ENCODE measurements around the gene LRTM2. TPM values are rescaled to one million over a fixed set of nuclear protein-coding genes. Genes with fewer than 3 reads are reported as not detected.

The LRTM2 gene
- total and polyA plus RNA-seq, 8 donors = not detected

GRCh38 chr12:1845427-1845826 lies 25.1 kb downstream of the LRTM2 start:
- Histone ChIP-seq H3K9me3 (no peaks in the 10 kb centered on the region), H3K27me3 (peaks cover 0 to 53% of the 10 kb centered on the region in 2 donors), H3K4me3 (no peak overlapping the region), H3K36me3 (no peaks in the 10 kb centered on the region), H3K4me1 (no peaks in the 10 kb centered on the region), H3K27ac (no peak overlapping the region)
- no peak for ATAC-seq
- TF ChIP-seq, protein P1, sequence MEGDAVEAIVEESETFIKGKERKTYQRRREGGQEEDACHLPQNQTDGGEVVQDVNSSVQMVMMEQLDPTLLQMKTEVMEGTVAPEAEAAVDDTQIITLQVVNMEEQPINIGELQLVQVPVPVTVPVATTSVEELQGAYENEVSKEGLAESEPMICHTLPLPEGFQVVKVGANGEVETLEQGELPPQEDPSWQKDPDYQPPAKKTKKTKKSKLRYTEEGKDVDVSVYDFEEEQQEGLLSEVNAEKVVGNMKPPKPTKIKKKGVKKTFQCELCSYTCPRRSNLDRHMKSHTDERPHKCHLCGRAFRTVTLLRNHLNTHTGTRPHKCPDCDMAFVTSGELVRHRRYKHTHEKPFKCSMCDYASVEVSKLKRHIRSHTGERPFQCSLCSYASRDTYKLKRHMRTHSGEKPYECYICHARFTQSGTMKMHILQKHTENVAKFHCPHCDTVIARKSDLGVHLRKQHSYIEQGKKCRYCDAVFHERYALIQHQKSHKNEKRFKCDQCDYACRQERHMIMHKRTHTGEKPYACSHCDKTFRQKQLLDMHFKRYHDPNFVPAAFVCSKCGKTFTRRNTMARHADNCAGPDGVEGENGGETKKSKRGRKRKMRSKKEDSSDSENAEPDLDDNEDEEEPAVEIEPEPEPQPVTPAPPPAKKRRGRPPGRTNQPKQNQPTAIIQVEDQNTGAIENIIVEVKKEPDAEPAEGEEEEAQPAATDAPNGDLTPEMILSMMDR (IDR thresholded peaks at IDR 0.05) = no peak
- DNase-seq = peak in 1 of 4 donors; percentile 26
- intact Hi-C loops (cut with DNase I) = no loop called here

DNA sequence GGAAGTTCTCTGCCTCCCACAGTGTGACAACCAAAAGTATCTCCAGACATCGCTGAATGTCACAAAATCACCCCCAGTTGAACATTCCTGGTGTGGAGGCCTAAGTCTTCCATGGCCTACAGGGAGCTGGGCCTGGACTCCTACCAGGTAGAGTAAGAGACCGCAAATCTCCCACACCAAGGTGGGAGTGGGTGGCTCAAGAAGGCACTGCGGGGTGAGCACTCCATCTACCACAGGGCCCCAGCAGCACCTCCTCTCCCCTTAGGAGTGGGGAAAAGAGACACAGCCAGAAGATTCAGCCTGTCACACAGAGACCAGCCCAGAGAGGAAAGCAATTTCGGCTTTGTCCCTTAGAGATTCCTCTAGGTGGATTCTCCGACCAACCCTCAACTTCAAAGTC lies 25.5 kb downstream of the LRTM2 start:
- H3K4me1 ChIP-seq = no peaks in the 10 kb centered on the region
- peak in 1 of 4 donors; percentile 22 for DNase-seq
- H3K27ac ChIP-seq = no peak overlapping the region
- TF ChIP-seq, protein P1 (IDR thresholded peaks at IDR 0.05) = no peak
- H3K27me3 ChIP-seq = peaks cover 0 to 50% of the 10 kb centered on the region in 2 donors
- H3K36me3 ChIP-seq = no peaks in the 10 kb centered on the region
- ATAC-seq = no peak
- H3K9me3 ChIP-seq = no peaks in the 10 kb centered on the region
- no peak overlapping the region for H3K4me3 ChIP-seq
- intact Hi-C loops (cut with DNase I) = no loop called here

DNA sequence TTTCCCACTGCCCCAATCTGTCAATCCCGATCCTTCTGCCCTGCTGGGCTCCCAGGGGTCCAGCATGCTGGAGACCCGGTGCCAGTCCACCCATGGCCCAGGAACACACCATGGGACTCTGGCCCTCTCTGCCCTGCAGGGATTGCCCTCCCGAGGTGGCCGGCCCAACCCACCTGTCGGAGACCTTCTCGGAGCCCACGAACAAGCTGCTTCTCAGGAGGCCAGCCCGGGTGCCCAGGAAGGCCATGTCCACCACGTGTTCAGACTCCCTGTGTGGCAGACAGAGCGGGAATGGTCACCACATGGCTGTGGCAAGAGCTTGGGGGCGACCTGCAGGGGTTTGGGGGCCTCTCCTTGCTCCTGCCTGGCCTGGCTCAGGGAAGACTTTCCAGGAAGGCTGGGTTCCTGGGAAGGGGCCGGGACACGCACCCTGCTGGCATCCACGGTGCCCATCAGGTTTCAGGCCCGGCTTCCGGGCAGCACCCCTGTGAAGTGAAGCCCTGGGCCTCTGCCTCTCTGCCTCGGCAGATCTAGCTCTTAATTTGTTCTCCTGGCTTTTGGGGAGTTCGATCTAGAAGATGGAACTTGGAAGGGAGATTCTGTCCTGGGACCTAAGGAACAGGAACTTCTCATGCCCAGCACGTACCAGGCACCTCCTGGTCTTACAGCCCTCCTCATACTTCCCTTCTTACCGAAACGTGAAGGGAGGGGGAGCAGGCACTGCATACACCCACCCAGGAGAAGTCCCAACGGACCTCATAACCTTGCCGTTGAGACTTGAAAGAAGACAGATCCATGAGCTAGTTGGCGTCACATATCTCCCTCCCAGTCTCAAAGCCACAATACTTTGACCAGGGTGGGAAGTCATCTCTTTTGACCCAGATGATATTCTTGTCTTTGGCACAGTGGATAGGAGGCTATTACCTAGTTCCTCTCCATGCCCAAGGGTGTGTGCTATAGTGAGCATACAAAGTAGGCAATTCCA lies 26.3 kb downstream of the LRTM2 start:
- Histone ChIP-seq H3K4me1 (no peaks in the 10 kb centered on the region), H3K27me3 (peaks cover 0 to 48% of the 10 kb centered on the region in 2 donors), H3K27ac (no peak overlapping the region), H3K36me3 (no peaks in the 10 kb centered on the region), H3K4me3 (no peak overlapping the region), H3K9me3 (no peaks in the 10 kb centered on the region)
- DNase-seq (peak in 2 of 4 donors; percentile 25 to 69), ATAC-seq (no peak)
- TF ChIP-seq, protein P1 (IDR thresholded peaks at IDR 0.05) = no peak
- intact Hi-C loops (cut with DNase I) = no loop called here

DNA sequence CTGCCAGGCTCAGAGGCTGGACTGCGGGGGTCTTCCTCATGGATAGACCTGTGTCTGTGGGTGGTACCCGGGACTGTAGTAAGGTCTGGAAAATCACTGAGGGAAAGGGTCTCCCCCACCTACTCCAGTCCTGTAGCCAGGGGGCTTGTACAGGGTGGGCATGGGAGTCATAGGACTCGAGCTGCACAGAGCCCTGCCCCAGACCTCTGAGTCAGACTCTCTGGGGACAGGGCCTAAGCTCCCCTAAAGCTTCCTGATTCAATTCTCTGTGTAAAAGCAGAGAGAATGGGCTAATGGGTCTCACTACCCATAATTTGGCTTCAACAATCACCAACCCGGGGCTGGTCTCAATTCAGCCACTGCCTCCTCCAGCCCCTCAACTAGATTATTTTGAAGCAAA lies 27.0 kb downstream of the LRTM2 start:
- Histone ChIP-seq H3K36me3 (no peaks in the 10 kb centered on the region), H3K4me1 (no peaks in the 10 kb centered on the region), H3K27me3 (peaks cover 0 to 41% of the 10 kb centered on the region in 2 donors), H3K4me3 (no peak overlapping the region), H3K27ac (no peak overlapping the region), H3K9me3 (no peaks in the 10 kb centered on the region)
- intact Hi-C loops (cut with DNase I) = no loop called here
- ATAC-seq = no peak
- DNase-seq = no peak
- TF ChIP-seq, protein P1 (IDR thresholded peaks at IDR 0.05) = no peak

DNA sequence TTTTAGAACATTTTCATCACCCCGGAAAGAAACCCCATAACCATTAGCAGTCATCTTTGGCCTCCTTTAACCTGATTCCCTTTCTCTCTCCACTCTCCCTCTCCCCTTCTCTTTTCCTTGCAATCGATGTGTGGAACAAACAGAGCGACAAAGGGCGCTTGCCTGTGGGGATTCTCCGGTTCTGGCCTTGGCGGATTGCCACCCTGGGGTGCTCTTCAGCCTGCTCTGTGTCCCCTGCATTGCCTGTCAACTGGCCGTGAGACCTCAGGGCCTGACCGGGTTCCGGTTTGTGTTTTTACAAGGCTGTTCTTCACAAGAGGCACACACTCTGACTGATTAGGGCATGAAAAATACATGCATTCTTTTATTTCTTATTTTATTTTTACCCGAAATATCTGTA lies 27.8 kb downstream of the LRTM2 start:
- no peak overlapping the region for H3K27ac ChIP-seq
- ATAC-seq (no peak), DNase-seq (peak in 1 of 4 donors; percentile 34)
- TF ChIP-seq, protein P1 (IDR thresholded peaks at IDR 0.05) = no peak
- intact Hi-C loops (cut with DNase I) = no loop called here
- peaks cover 0 to 34% of the 10 kb centered on the region in 2 donors for H3K27me3 ChIP-seq
- no peaks in the 10 kb centered on the region for H3K4me1 ChIP-seq
- H3K9me3 ChIP-seq = no peaks in the 10 kb centered on the region
- H3K36me3 ChIP-seq = no peaks in the 10 kb centered on the region
- no peak overlapping the region for H3K4me3 ChIP-seq

All from left lung (tissue), 10 donors.